Measurements from ENCODE around the gene NFIL3.

Gene NFIL3

GRCh38 chr9:91421971-91422757 is 1.5 kb downstream of the NFIL3 start:
- DNase-seq, result no peak

DNA sequence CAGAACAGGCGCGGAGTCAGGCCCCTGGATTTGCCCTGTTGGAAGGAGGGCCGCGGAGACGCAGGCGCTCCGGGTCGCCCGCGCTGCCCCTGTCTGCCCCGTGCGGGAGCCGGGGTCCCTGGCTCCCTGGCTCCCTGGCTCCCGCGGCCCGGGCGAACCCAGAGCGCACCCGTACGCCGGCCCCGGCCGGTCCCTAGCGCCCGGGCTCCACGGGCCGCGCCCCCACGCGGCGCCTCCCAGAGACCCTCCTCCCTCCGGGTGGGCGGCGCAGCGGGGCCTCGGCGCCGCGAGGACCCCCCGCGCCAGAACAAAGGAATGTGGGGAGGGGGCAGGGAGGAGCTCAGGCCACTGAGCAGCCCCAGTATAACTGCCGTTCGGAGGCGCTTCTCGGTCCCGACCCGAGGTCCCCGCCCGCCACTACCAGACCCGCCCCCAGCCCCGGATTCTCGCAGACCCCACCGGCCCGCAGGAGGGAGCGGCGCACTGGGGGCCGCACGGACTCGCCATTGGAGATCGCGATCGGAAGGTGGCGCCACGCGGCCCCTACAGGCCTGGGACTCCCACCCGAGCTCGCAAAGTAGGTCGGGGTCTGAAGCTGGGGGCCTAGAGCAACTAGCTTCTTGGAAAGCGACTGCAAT is 2.4 kb downstream of the NFIL3 start:
- DNase-seq, result no peak

- DNase-seq, result no peak
Measured at GRCh38 chr9:91420501-91421127, 3.0 kb downstream of the NFIL3 start.

- no peak for DNase-seq
Measured at GRCh38 chr9:91419222-91420191, 4.1 kb downstream of the NFIL3 start.

- DNase-seq, result no peak
Measured at GRCh38 chr9:91418215-91418610, 5.4 kb downstream of the NFIL3 start.

DNA sequence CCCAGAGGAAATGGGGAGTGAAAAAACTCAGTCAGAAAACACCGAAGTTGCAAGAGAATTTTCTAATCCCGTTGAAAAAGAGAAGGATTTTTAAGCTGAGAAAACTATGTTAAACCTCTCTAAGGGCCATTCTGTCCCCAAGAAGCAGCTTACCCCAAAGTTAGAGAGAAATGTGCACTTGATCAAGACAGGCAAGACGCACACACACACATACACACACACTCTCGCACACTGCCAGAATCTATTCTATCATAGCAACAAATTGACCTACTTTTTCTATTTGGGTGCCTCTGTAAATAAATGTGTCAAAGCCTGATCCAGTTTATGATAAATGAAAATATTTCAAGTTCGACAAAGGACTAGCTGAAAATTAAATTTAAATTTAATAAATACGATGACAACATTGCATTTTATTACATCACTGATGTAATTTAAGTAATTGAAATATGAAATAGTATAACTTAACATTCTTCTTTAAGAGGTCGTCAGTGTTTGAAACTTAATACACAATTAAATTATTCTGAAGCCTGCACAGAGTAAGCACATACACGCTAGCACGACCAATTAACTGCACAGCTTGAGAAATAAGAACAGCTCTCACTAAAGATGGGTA is 5.9 kb downstream of the NFIL3 start:
- no peak for DNase-seq

DNA sequence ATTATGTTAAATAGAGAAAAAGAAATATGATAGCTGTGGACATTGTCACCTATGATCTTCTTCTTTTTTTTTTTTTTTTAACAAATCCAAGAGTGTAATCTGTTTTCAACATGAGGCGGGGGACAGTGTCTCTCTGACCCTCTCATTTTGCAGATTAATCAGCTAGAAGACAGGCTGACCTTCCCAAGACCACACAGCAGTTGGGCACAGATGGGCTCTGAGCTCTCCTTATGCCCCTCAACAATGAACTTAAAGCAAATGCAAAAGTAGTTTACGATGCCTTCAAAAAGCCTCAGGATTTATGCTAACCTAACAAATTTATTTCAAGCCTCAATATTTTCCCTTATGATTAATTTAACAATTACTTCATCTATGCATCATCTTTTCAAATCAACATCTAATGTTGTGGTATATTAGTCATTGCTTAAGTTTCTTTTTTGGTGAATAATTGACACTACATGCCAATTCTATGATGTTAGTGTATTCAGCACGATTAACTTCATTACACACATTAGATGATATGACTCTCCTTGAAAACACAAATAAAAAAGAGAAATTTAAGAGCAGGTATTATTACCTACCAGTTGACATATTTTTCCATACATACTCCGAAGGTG is 7.4 kb downstream of the NFIL3 start:
- DNase-seq, result no peak

DNA sequence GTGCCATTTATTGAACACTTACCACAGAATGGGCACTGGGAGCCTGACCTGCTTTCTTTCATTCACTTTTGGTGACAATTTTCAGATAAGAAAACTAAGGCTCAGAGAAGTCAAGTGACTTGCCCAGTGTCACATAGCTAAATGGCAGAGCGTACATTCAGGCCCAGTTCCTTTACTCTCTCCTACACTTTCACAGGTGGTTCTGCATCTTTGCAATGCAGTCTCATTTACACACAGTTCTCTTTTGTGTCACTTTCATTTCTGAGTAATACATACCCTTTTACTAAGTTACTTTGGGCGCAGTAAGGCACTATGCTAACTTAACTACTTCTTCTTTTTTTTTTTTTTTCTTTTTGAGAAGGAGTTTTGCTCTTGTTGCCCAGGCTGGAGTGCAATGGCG is 8.3 kb downstream of the NFIL3 start:
- no peak for DNase-seq

DNA sequence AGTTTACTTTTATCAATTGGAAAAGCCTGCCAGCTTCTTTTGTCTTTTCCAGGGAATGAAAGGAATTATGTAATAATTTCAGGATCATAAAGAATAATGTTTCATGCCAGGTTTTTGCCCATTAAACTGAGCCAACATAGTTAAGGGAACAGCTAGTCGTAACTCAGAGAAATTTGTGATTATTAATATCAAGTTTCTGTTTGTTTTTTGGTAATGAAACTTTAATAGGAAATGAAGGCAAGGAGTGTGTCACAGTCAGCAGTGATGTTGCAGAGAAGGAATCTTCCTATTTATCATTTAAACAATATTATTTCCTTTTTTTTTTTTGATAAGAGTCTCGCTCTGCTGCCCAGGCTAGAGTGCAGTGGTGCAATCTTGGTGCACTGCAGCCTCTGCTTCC is 10.7 kb downstream of the NFIL3 start:
- no peak for DNase-seq

DNA sequence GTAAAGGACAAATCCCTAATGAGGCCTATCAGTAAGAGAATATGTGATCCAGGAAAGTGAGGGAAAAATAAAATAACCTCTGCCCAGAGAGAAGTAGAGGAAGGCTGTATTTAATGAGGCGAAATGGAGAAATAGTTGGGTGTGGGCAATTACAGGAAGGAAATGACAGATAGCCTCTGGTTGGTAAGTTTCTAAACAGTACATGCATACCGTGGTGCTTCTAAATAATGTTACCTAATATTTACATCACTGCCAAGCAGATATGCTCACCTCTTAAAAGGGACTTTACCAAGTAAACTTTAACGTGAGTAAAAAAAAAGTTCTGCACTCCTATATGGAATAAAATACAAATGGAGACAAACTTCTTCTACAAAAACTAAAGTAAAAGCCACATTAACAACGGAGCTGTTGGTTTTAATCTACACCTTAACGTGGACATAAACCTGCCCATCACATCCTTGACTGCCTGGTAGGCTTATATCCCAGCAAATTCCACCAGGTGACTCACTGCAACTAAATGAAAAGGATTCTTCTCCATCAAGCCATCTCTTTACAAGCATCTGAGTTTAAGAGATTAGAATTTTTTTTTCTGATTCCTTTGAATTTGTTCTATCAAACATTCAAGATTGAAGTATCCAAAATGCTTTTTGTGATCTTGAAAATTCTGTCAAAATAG is 12.4 kb downstream of the NFIL3 start:
- no peak for DNase-seq

DNA sequence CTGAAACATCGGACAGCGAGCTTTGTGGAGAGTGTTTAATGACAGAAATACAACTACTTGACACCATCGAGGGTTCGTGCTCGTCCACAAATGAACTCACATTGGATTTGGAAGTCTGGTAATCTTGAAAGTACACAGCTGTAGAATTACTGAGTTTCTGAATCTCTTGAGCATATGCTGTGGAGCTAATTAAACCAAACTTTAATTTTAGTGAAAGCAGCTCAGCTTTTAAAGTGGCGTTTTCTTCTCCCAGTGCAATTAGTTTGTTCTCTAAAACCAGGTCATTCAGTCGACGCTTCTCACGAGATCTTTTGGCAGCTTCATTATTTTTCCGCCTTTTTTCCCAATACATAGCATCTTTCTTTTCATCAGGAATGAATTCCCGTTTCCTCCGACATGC is 13.5 kb downstream of the NFIL3 start:
- no peak for DNase-seq

DNA sequence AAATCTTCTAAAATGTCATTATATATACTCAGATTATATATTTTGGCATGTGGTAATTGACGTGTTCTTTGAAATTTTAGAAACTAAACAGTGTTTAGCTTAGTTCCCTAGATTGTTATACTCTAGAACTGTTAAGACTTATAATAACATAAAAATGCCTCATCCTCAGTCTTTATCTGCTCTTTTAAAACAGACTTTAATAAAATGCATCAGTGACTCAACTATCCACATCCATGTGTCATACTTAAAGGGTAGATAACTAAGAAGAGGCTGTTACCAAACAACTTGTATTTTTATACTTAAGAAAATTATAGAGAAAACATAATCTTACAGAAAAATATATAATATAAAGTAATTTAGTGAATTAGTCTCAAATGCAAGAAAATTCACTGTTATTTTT is 15.2 kb downstream of the NFIL3 start:
- DNase-seq, result no peak

DNA sequence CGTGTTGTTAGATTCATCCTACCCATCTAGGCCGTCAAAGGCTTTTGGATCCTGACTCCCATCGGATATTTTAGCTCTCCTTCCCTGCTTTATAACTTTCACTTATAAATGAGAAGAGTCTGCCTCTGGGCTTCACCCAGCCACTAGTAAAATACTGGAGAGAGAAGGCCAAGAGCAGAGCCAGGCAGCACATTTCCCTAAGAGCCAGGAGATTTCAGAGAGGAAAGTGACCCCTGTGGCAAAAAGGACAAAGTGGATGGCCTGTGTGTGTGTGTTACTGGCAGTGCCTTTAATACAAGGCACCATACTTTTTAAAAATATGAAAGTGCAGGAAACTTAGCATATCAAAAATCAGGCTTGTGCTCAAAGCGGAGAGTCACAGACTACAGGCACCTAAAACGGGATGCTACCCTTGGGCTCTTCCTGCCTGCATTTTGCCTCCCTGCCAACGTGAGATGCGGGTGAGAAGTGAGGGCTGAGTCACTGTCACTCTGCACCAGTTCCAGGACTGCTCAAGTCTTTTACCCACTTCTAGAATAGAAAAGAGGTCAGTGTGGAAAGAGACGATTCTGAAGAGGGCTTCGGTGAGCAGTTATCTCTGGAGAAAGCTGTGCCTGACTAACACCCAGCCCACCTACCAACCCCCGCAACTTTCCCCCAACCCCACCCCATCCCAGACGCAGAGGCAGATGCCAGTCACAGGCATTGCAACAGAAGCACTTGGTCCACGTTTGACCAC is 15.9 kb downstream of the NFIL3 start:
- DNase-seq, result no peak

DNA sequence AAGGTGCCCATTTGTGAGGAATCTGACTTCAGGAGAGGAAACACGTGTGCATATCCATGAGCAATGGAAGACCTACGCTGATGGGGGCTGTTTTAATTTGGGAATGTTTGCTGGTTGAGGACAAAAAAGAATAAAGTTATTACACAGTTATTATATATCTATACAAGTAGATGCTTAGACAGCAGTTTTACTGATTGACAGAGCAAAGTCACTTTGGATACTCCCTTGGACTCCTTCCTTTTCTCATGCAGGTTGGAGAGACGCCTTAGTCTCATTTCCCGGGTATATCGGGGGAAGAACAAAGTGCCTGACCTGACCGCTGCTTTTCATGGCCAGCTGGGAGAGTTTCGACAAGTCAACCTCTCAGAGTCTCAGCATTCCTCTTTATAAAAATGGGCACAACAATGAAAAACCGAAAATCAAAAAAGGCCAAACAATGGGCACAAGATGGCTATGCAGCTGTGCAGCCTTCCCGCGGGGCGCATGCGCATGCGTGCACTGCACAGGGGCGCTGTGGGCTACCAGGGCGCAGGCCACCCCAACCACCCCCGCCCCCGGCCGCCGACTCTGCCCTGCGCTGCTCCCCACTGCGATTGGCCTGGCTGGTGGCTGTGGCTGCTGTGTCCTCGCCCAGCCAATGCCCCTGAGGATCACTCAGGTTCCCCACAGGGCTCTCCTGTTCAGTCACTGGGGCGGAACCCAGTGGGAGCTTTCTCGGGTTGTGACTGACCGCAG is 18.1 kb downstream of the NFIL3 start:
- no peak for DNase-seq

- no peak for DNase-seq
Measured at GRCh38 chr9:91403665-91404543, 19.7 kb downstream of the NFIL3 start.

DNA sequence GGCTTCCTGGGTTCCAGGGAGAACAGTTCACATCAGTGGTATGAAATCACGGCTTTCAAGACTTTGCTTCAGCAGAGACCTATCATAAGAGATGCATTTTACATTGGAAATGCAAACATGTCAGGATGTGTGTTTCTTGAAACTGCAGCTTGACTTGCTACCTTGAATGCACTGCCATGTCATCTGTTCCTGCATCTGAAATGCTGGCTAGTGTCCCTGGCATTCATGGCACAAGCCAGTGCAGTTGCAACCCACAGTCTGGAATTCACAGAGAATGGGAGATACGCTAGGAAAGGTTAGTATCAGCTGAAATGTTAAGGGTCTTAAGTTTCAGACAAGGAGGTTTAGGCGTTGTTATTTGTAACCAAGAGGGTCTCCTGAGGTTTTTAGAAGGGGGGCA is 24.7 kb downstream of the NFIL3 start:
- DNase-seq, result no peak

- DNase-seq, result no peak
Measured at GRCh38 chr9:91395553-91396471, 27.8 kb downstream of the NFIL3 start.

- no peak for DNase-seq
Measured at GRCh38 chr9:91395106-91395552, 28.5 kb downstream of the NFIL3 start.
